ENCODE measurements around the gene CASZ1. TPM values are rescaled to one million over a fixed set of nuclear protein-coding genes. Genes with fewer than 3 reads are reported as not detected.

CASZ1 gene
- total RNA-seq, 1 donor from 2014 or later: 18.3 TPM

DNA sequence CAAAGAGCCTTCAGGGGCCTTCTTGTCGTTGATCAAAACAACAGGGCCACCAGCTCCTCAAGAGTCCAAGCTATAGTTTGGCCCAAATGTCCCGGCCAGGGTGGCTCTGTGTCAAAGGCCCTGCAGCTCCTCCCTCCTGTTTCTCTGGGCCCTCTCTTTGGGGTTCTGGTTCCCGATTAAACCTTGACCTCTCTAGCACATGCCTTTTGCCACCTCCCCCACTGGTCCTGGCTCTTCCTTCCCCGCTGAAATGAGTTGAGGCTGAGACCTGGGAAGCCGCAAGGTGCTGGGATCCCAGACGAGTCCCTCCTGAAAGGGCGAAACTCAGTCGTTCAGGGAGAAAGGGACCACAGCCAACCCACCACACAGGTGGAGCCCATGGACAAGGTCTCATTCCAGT, 56.9 kb downstream of the CASZ1 start:
- peaks cover 15% of the 10 kb centered on the region for H3K4me1 Mint-ChIP-seq (ENCODE audit: low read depth, unreplicated experiment)
- H3K27ac Mint-ChIP-seq (ENCODE audit: unreplicated experiment): no peak overlapping the region
- H3K36me3 Mint-ChIP-seq (ENCODE audit: unreplicated experiment): no peaks in the 10 kb centered on the region
- H3K4me3 Mint-ChIP-seq (ENCODE audit: unreplicated experiment): no peak overlapping the region
- TF ChIP-seq, protein P1, sequence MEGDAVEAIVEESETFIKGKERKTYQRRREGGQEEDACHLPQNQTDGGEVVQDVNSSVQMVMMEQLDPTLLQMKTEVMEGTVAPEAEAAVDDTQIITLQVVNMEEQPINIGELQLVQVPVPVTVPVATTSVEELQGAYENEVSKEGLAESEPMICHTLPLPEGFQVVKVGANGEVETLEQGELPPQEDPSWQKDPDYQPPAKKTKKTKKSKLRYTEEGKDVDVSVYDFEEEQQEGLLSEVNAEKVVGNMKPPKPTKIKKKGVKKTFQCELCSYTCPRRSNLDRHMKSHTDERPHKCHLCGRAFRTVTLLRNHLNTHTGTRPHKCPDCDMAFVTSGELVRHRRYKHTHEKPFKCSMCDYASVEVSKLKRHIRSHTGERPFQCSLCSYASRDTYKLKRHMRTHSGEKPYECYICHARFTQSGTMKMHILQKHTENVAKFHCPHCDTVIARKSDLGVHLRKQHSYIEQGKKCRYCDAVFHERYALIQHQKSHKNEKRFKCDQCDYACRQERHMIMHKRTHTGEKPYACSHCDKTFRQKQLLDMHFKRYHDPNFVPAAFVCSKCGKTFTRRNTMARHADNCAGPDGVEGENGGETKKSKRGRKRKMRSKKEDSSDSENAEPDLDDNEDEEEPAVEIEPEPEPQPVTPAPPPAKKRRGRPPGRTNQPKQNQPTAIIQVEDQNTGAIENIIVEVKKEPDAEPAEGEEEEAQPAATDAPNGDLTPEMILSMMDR (IDR thresholded peaks at IDR 0.05; ENCODE audit: partially characterized antibody, unreplicated experiment): no peak
- H3K9me3 Mint-ChIP-seq (ENCODE audit: unreplicated experiment): peaks cover 2% of the 10 kb centered on the region
- H3K27me3 Mint-ChIP-seq (ENCODE audit: unreplicated experiment): no peaks in the 10 kb centered on the region
- DNase-seq: no peak

DNA sequence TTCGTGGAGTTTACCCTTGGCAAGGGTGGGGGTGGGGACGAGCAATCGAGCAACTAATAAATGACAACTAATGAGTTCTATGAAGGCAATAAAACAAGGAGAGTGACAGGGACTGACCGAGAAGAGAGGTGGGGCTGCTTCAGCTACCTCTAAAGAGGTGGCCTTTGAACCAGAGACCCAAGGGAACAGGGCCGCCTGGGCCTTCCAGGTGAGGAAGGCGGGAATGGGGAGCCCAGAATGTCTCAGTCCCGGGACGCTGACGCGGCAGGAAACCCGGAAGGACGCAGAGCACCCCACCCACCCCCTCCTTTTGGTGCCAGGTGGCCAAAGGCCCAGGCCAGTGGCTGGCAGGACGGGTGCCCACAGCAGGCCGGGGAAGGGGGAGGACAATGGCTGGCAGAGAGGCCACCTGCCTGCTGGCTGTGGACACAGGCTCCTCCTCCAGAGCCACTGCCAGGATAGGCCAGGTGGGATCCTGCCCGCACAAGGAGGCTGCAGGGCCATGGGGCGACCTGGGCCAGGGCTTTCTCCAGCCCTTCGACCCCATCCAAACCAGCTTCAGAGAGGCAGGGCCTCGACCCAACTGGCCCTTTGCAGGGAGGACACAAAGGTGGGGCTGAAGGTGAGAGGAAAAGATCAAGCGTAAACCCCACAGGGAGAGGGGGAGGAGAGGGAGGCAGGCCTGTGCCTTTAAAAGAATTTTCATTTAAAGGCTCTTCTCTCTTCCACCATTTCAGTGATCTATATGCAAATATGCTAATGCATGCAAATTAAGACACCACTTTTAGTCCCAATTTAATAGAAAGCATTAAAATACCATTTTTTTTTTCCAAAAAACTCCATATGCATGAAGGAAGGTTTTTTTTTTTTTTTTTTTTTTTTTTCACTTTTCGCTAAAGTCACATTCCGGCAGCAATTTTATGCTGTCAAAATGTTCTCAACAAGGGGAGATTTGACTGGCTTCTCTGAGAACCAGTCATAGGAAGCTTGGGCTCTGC, 58.1 kb downstream of the CASZ1 start:
- H3K27ac Mint-ChIP-seq (ENCODE audit: unreplicated experiment): no peak overlapping the region

DNA sequence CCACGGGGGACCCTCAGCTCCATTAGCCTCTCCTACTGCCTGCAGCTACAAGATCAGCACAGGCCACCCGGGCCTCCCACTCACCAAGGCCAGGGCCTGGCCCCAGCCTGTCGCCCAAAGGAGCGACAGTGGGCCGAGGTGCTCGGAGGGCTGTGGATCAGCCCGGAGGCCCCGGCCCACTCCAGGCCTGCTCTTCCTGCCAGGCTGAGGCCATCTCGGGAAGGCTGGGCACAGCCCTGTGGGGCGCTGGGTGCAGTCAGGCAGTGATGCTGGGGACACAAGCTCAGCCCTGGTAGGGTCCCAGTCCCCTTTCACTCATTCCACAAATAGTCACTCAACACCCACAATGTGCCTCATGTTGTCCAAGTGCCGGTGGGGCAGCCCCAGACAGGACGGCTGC, 58.8 kb downstream of the CASZ1 start:
- Mint-ChIP-seq H3K4me3 (ENCODE audit: unreplicated experiment) (no peak overlapping the region), H3K4me1 (ENCODE audit: low read depth, unreplicated experiment) (peaks cover 21% of the 10 kb centered on the region), H3K36me3 (ENCODE audit: unreplicated experiment) (no peaks in the 10 kb centered on the region), H3K27ac (ENCODE audit: unreplicated experiment) (no peak overlapping the region), H3K27me3 (ENCODE audit: unreplicated experiment) (peaks cover 1% of the 10 kb centered on the region), H3K9me3 (ENCODE audit: unreplicated experiment) (peaks cover 2% of the 10 kb centered on the region)
- TF ChIP-seq, protein P1 (IDR thresholded peaks at IDR 0.05; ENCODE audit: partially characterized antibody, unreplicated experiment): no peak
- no peak for DNase-seq

More for the DNA sequence above, 58.1 kb downstream of the CASZ1 start:
- Mint-ChIP-seq H3K9me3 (ENCODE audit: unreplicated experiment) (peaks cover 2% of the 10 kb centered on the region), H3K27me3 (ENCODE audit: unreplicated experiment) (no peaks in the 10 kb centered on the region), H3K4me3 (ENCODE audit: unreplicated experiment) (no peak overlapping the region), H3K4me1 (ENCODE audit: low read depth, unreplicated experiment) (peaks cover 21% of the 10 kb centered on the region), H3K36me3 (ENCODE audit: unreplicated experiment) (no peaks in the 10 kb centered on the region)
- TF ChIP-seq, protein P1 (IDR thresholded peaks at IDR 0.05; ENCODE audit: partially characterized antibody, unreplicated experiment): no peak
- no peak for DNase-seq

DNA sequence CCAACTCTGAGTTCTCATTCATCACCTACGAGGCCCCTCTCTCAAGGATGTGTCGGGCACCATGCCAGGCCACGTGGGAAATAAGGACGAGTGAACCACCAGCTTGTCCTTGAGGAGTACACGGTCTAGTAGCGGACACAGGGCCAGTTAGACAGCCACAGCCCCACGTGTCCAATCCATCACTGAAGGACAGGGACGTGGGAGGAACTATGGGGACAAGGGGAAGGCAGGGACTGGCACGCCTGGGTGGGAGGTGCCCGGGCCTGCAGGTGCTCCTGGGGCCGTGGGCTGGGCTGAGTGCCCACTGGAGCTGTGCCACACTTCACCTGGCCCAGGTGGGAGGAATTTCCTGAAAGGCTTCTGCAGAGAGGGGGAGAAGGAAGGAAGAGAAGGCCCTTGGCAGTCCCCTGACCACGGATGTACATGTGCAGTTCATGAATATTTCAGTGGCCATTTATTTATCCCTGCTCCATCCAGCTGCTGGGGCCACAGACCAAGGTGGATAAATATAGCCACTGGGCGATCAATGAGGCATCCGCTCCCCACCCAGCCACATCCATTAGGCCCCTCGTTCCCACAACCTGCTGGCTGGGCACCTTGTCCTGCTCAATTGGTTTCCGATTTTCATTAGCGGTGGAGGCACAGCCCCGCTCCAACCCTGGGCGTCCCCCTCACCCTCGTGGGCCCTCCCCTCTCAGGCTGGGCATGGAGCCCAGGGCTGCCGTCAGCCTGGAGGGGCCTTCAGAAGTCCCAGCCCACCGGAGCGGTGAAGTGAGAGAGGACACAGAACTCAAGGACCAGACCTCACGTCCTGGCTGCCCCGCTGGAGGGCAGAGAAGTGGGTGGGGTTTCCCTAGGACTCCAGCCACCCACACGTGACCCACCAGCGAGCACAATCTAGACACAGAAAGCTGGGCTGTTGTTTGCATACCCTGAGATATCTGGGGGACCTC, 59.5 kb downstream of the CASZ1 start:
- Mint-ChIP-seq H3K4me1 (ENCODE audit: low read depth, unreplicated experiment) (peaks cover 21% of the 10 kb centered on the region), H3K27me3 (ENCODE audit: unreplicated experiment) (peaks cover 1% of the 10 kb centered on the region), H3K9me3 (ENCODE audit: unreplicated experiment) (peaks cover 2% of the 10 kb centered on the region), H3K4me3 (ENCODE audit: unreplicated experiment) (no peak overlapping the region), H3K36me3 (ENCODE audit: unreplicated experiment) (no peaks in the 10 kb centered on the region), H3K27ac (ENCODE audit: unreplicated experiment) (no peak overlapping the region)
- DNase-seq: no peak
- TF ChIP-seq, protein P1 (IDR thresholded peaks at IDR 0.05; ENCODE audit: partially characterized antibody, unreplicated experiment): no peak
